ENCODE results near the gene GPATCH2.

The GPATCH2 gene

GRCh38 chr1:217630711-217631591, at the start of gene GPATCH2, which contains the start of gene SPATA17:
Gene GPATCH2 (minus strand): TSS chr1:217631090. CDS start chr1:217630971, 119 bp downstream.
Gene SPATA17 (plus strand): TSS chr1:217631344. CDS start chr1:217631379, 35 bp downstream.
- peaks cover 45% of the 10 kb centered on the region for H3K79me2 ChIP-seq (ENCODE audit: control insufficient read depth, insufficient read depth, low read length, unreplicated experiment)
- peak within 1 kb of the TSS; percentile 83 for H2AFZ ChIP-seq (ENCODE audit: low read length, unreplicated experiment)
- H3K27me3 ChIP-seq (ENCODE audit: insufficient read depth, low read length): no peaks in the 10 kb centered on the region
- H3K4me3 ChIP-seq (ENCODE audit: low read depth, low read length): peak within 1 kb of the TSS; percentile 93
- H3K4me1 ChIP-seq (ENCODE audit: control insufficient read depth, insufficient read depth, low read length, unreplicated experiment): peaks cover 22% of the 10 kb centered on the region
- no peaks in the 10 kb centered on the region for H3K36me3 ChIP-seq (ENCODE audit: insufficient read depth, low read length)
- peak within 1 kb of the TSS; percentile 92 for H3K27ac ChIP-seq (ENCODE audit: low read depth, low read length)

GRCh38 chr1:217674028-217674729, 43.3 kb upstream of the GPATCH2 start:
- Histone ChIP-seq H3K79me2 (ENCODE audit: control insufficient read depth, insufficient read depth, low read length, unreplicated experiment) (no peaks in the 10 kb centered on the region), H2AFZ (ENCODE audit: low read length, unreplicated experiment) (no peak overlapping the region), H3K27me3 (ENCODE audit: insufficient read depth, low read length) (no peaks in the 10 kb centered on the region), H3K4me3 (ENCODE audit: low read depth, low read length) (no peak overlapping the region), H3K27ac (ENCODE audit: low read depth, low read length) (no peak overlapping the region), H3K4me1 (ENCODE audit: control insufficient read depth, insufficient read depth, low read length, unreplicated experiment) (no peaks in the 10 kb centered on the region), H3K36me3 (ENCODE audit: insufficient read depth, low read length) (no peaks in the 10 kb centered on the region)

GRCh38 chr1:217673387-217673786, 42.5 kb upstream of the GPATCH2 start:
- Histone ChIP-seq H3K4me1 (ENCODE audit: control insufficient read depth, insufficient read depth, low read length, unreplicated experiment) (no peaks in the 10 kb centered on the region), H3K27me3 (ENCODE audit: insufficient read depth, low read length) (no peaks in the 10 kb centered on the region), H3K36me3 (ENCODE audit: insufficient read depth, low read length) (no peaks in the 10 kb centered on the region), H3K4me3 (ENCODE audit: low read depth, low read length) (no peak overlapping the region), H2AFZ (ENCODE audit: low read length, unreplicated experiment) (no peak overlapping the region), H3K27ac (ENCODE audit: low read depth, low read length) (no peak overlapping the region), H3K79me2 (ENCODE audit: control insufficient read depth, insufficient read depth, low read length, unreplicated experiment) (no peaks in the 10 kb centered on the region)

GRCh38 chr1:217668351-217668940, 37.6 kb upstream of the GPATCH2 start:
- Histone ChIP-seq H3K4me1 (ENCODE audit: control insufficient read depth, insufficient read depth, low read length, unreplicated experiment) (no peaks in the 10 kb centered on the region), H2AFZ (ENCODE audit: low read length, unreplicated experiment) (no peak overlapping the region), H3K4me3 (ENCODE audit: low read depth, low read length) (no peak overlapping the region), H3K27ac (ENCODE audit: low read depth, low read length) (no peak overlapping the region), H3K79me2 (ENCODE audit: control insufficient read depth, insufficient read depth, low read length, unreplicated experiment) (no peaks in the 10 kb centered on the region), H3K27me3 (ENCODE audit: insufficient read depth, low read length) (no peaks in the 10 kb centered on the region), H3K36me3 (ENCODE audit: insufficient read depth, low read length) (no peaks in the 10 kb centered on the region)

- Histone ChIP-seq H3K36me3 (ENCODE audit: insufficient read depth, low read length) (no peaks in the 10 kb centered on the region), H3K4me3 (ENCODE audit: low read depth, low read length) (no peak overlapping the region)
Observed at GRCh38 chr1:217661407-217661806, 30.5 kb upstream of the GPATCH2 start.

GRCh38 chr1:217660353-217661062, 29.6 kb upstream of the GPATCH2 start:
- Histone ChIP-seq H3K4me1 (ENCODE audit: control insufficient read depth, insufficient read depth, low read length, unreplicated experiment) (peaks cover 20% of the 10 kb centered on the region), H3K36me3 (ENCODE audit: insufficient read depth, low read length) (no peaks in the 10 kb centered on the region), H3K27ac (ENCODE audit: low read depth, low read length) (peak overlapping the region; percentile 66), H2AFZ (ENCODE audit: low read length, unreplicated experiment) (peak overlapping the region; percentile 17), H3K27me3 (ENCODE audit: insufficient read depth, low read length) (no peaks in the 10 kb centered on the region), H3K79me2 (ENCODE audit: control insufficient read depth, insufficient read depth, low read length, unreplicated experiment) (no peaks in the 10 kb centered on the region), H3K4me3 (ENCODE audit: low read depth, low read length) (no peak overlapping the region)

More at GRCh38 chr1:217661407-217661806, 30.5 kb upstream of the GPATCH2 start:
- Histone ChIP-seq H3K27ac (ENCODE audit: low read depth, low read length) (no peak overlapping the region; the same call in 1 of the 2 replicates), H2AFZ (ENCODE audit: low read length, unreplicated experiment) (peak overlapping the region; percentile 17), H3K4me1 (ENCODE audit: control insufficient read depth, insufficient read depth, low read length, unreplicated experiment) (peaks cover 20% of the 10 kb centered on the region), H3K27me3 (ENCODE audit: insufficient read depth, low read length) (no peaks in the 10 kb centered on the region), H3K79me2 (ENCODE audit: control insufficient read depth, insufficient read depth, low read length, unreplicated experiment) (no peaks in the 10 kb centered on the region)

GRCh38 chr1:217650674-217651073, 19.8 kb upstream of the GPATCH2 start:
- Histone ChIP-seq H3K4me3 (ENCODE audit: low read depth, low read length) (no peak overlapping the region), H3K4me1 (ENCODE audit: control insufficient read depth, insufficient read depth, low read length, unreplicated experiment) (no peaks in the 10 kb centered on the region), H3K27me3 (ENCODE audit: insufficient read depth, low read length) (no peaks in the 10 kb centered on the region), H2AFZ (ENCODE audit: low read length, unreplicated experiment) (no peak overlapping the region), H3K36me3 (ENCODE audit: insufficient read depth, low read length) (no peaks in the 10 kb centered on the region), H3K27ac (ENCODE audit: low read depth, low read length) (no peak overlapping the region), H3K79me2 (ENCODE audit: control insufficient read depth, insufficient read depth, low read length, unreplicated experiment) (no peaks in the 10 kb centered on the region)

GRCh38 chr1:217647791-217648190, 16.9 kb upstream of the GPATCH2 start:
- no peak overlapping the region for H3K4me3 ChIP-seq (ENCODE audit: low read depth, low read length)
- no peak overlapping the region for H3K27ac ChIP-seq (ENCODE audit: low read depth, low read length)
- H3K27me3 ChIP-seq (ENCODE audit: insufficient read depth, low read length): no peaks in the 10 kb centered on the region
- H3K79me2 ChIP-seq (ENCODE audit: control insufficient read depth, insufficient read depth, low read length, unreplicated experiment): no peaks in the 10 kb centered on the region
- no peaks in the 10 kb centered on the region for H3K4me1 ChIP-seq (ENCODE audit: control insufficient read depth, insufficient read depth, low read length, unreplicated experiment)
- H3K36me3 ChIP-seq (ENCODE audit: insufficient read depth, low read length): no peaks in the 10 kb centered on the region
- H2AFZ ChIP-seq (ENCODE audit: low read length, unreplicated experiment): no peak overlapping the region

GRCh38 chr1:217642455-217642854, 11.6 kb upstream of the GPATCH2 start:
- Histone ChIP-seq H3K36me3 (ENCODE audit: insufficient read depth, low read length) (no peaks in the 10 kb centered on the region), H3K4me1 (ENCODE audit: control insufficient read depth, insufficient read depth, low read length, unreplicated experiment) (no peaks in the 10 kb centered on the region), H2AFZ (ENCODE audit: low read length, unreplicated experiment) (no peak overlapping the region), H3K79me2 (ENCODE audit: control insufficient read depth, insufficient read depth, low read length, unreplicated experiment) (no peaks in the 10 kb centered on the region), H3K27ac (ENCODE audit: low read depth, low read length) (no peak overlapping the region), H3K4me3 (ENCODE audit: low read depth, low read length) (no peak overlapping the region), H3K27me3 (ENCODE audit: insufficient read depth, low read length) (no peaks in the 10 kb centered on the region)

GRCh38 chr1:217627431-217627830, 3.5 kb downstream of the GPATCH2 start:
- H3K4me3 ChIP-seq (ENCODE audit: low read depth, low read length): no peak overlapping the region
- H2AFZ ChIP-seq (ENCODE audit: low read length, unreplicated experiment): no peak overlapping the region
- H3K27me3 ChIP-seq (ENCODE audit: insufficient read depth, low read length): no peaks in the 10 kb centered on the region
- no peak overlapping the region for H3K27ac ChIP-seq (ENCODE audit: low read depth, low read length)
- H3K4me1 ChIP-seq (ENCODE audit: control insufficient read depth, insufficient read depth, low read length, unreplicated experiment): peaks cover 22% of the 10 kb centered on the region
- H3K36me3 ChIP-seq (ENCODE audit: insufficient read depth, low read length): no peaks in the 10 kb centered on the region
- peaks cover 72% of the 10 kb centered on the region for H3K79me2 ChIP-seq (ENCODE audit: control insufficient read depth, insufficient read depth, low read length, unreplicated experiment)

Measured in ACC112 (cell line).